Activated T-cell treated with anti-CD3 and anti-CD28 coated beads, Interleukin-2, amount 50 U/mL, for 4 hours (primary cell): ENCODE measurements around the gene SMARCD1. TPM values are rescaled to one million over a fixed set of nuclear protein-coding genes. Genes with fewer than 3 reads are reported as not detected.

Source experiments
- ATAC-seq, 2 donors: fragments of 200-7000 bp; cut with Tn5 transposase; one replicate each; pipeline ENCODE4 v1.10.0; 2021
- DNase-seq: peaks from one replicate; pipeline ENCODE4 v3.0.0-alpha.2; 2020
- H3K27me3 Mint-ChIP-seq: one replicate; pipeline ENCODE4 v1.8.0; 2021; ENCODE audit warnings: low read depth, mixed read lengths
- H3K36me3 Mint-ChIP-seq: one replicate; pipeline ENCODE4 v1.8.0; 2022; ENCODE audit warnings: mixed read lengths; ENCODE audit not compliant: insufficient read depth
- H3K4me1 Mint-ChIP-seq: one replicate; pipeline ENCODE4 v1.8.0; 2021; ENCODE audit warnings: low read depth, mixed read lengths
- H3K4me3 Mint-ChIP-seq: one replicate; pipeline ENCODE4 v1.8.0; 2021; ENCODE audit warnings: mild to moderate bottlenecking, moderate library complexity, mixed read lengths
- H3K9me3 Mint-ChIP-seq: one replicate; pipeline ENCODE4 v1.8.0; 2021; ENCODE audit warnings: mixed read lengths
- total RNA-seq, 3 donors: library from RNA; stranded (reverse); gene quantifications; one replicate each; pipeline ENCODE4 v1.2.1, GENCODE V29; 2021

The SMARCD1 gene
- total RNA-seq, 3 donors from 2014 or later = 85.8 to 99.4 (median 97.6) TPM

GRCh38 chr12:50110762-50111351, 25.7 kb downstream of the SMARCD1 start:
- H3K9me3 Mint-ChIP-seq = no peaks in the 10 kb centered on the region
- ATAC-seq (no peak), DNase-seq (no peak)
- H3K27me3 Mint-ChIP-seq = no peaks in the 10 kb centered on the region
- peaks cover 31% of the 10 kb centered on the region for H3K4me1 Mint-ChIP-seq
- H3K36me3 Mint-ChIP-seq = peaks cover 7% of the 10 kb centered on the region
- peak overlapping the region; percentile 99 for H3K4me3 Mint-ChIP-seq

- peaks cover 35% of the 10 kb centered on the region for H3K4me1 Mint-ChIP-seq
- ATAC-seq = no peak
- no peaks in the 10 kb centered on the region for H3K27me3 Mint-ChIP-seq
- H3K9me3 Mint-ChIP-seq = no peaks in the 10 kb centered on the region
- peaks cover 8% of the 10 kb centered on the region for H3K36me3 Mint-ChIP-seq
- H3K4me3 Mint-ChIP-seq = peak overlapping the region; percentile 99
- DNase-seq = no peak
These were observed 26.2 kb downstream of the SMARCD1 start for GRCh38 chr12:50111395-50111692.

GRCh38 chr12:50111693-50112455, 26.7 kb downstream of the SMARCD1 start, which contains the start of gene COX14:
COX14 (plus strand) TSS chr12:50112236; CDS start chr12:50120044, 7,808 bp downstream.
- Mint-ChIP-seq H3K4me1 (peaks cover 41% of the 10 kb centered on the region), H3K4me3 (peak within 1 kb of the TSS; percentile 99), H3K27me3 (no peaks in the 10 kb centered on the region), H3K36me3 (peaks cover 10% of the 10 kb centered on the region), H3K9me3 (no peaks in the 10 kb centered on the region)
- ATAC-seq = peak; percentile 91 to 92
- peak; percentile 99 for DNase-seq

- no peaks in the 10 kb centered on the region for H3K27me3 Mint-ChIP-seq
- no peak for DNase-seq
- H3K4me3 Mint-ChIP-seq = peak overlapping the region; percentile 99
- H3K36me3 Mint-ChIP-seq = peaks cover 10% of the 10 kb centered on the region
- no peaks in the 10 kb centered on the region for H3K9me3 Mint-ChIP-seq
- ATAC-seq = peak in 1 of 2 donors; percentile 2
- H3K4me1 Mint-ChIP-seq = peaks cover 46% of the 10 kb centered on the region
These were observed 27.5 kb downstream of the SMARCD1 start for GRCh38 chr12:50112456-50113218.

GRCh38 chr12:50117057-50117622, 32.0 kb downstream of the SMARCD1 start:
- H3K27me3 Mint-ChIP-seq = no peaks in the 10 kb centered on the region
- H3K9me3 Mint-ChIP-seq = no peaks in the 10 kb centered on the region
- peaks cover 53% of the 10 kb centered on the region for H3K4me1 Mint-ChIP-seq
- H3K4me3 Mint-ChIP-seq = no peak overlapping the region
- DNase-seq (no peak), ATAC-seq (no peak)
- H3K36me3 Mint-ChIP-seq = peaks cover 20% of the 10 kb centered on the region

GRCh38 chr12:50119387-50119786, 34.2 kb downstream of the SMARCD1 start:
- Mint-ChIP-seq H3K4me1 (peaks cover 42% of the 10 kb centered on the region), H3K36me3 (peaks cover 32% of the 10 kb centered on the region), H3K27me3 (no peaks in the 10 kb centered on the region), H3K4me3 (no peak overlapping the region), H3K9me3 (no peaks in the 10 kb centered on the region)
- peak in 1 of 2 donors; percentile 43 for ATAC-seq
- no peak for DNase-seq

GRCh38 chr12:50120521-50120920, 35.4 kb downstream of the SMARCD1 start:
- Mint-ChIP-seq H3K4me3 (no peak overlapping the region), H3K36me3 (peaks cover 31% of the 10 kb centered on the region), H3K9me3 (no peaks in the 10 kb centered on the region), H3K4me1 (peaks cover 44% of the 10 kb centered on the region), H3K27me3 (no peaks in the 10 kb centered on the region)
- ATAC-seq = no peak
- no peak for DNase-seq

GRCh38 chr12:50120953-50121352, 35.8 kb downstream of the SMARCD1 start:
- H3K9me3 Mint-ChIP-seq = no peaks in the 10 kb centered on the region
- ATAC-seq = no peak
- H3K4me1 Mint-ChIP-seq = peaks cover 44% of the 10 kb centered on the region
- no peak overlapping the region for H3K4me3 Mint-ChIP-seq
- DNase-seq = no peak
- peaks cover 31% of the 10 kb centered on the region for H3K36me3 Mint-ChIP-seq
- no peaks in the 10 kb centered on the region for H3K27me3 Mint-ChIP-seq

GRCh38 chr12:50121641-50122040, 36.5 kb downstream of the SMARCD1 start:
- H3K4me1 Mint-ChIP-seq = peaks cover 38% of the 10 kb centered on the region
- H3K4me3 Mint-ChIP-seq = no peak overlapping the region
- no peak for ATAC-seq
- no peak for DNase-seq
- peaks cover 31% of the 10 kb centered on the region for H3K36me3 Mint-ChIP-seq
- H3K9me3 Mint-ChIP-seq = no peaks in the 10 kb centered on the region
- H3K27me3 Mint-ChIP-seq = no peaks in the 10 kb centered on the region

GRCh38 chr12:50123203-50123602, 38.1 kb downstream of the SMARCD1 start:
- DNase-seq (no peak), ATAC-seq (no peak)
- H3K4me3 Mint-ChIP-seq = no peak overlapping the region
- peaks cover 33% of the 10 kb centered on the region for H3K4me1 Mint-ChIP-seq
- no peaks in the 10 kb centered on the region for H3K27me3 Mint-ChIP-seq
- peaks cover 35% of the 10 kb centered on the region for H3K36me3 Mint-ChIP-seq
- H3K9me3 Mint-ChIP-seq = no peaks in the 10 kb centered on the region

- Mint-ChIP-seq H3K4me3 (no peak overlapping the region), H3K27me3 (no peaks in the 10 kb centered on the region), H3K36me3 (peaks cover 37% of the 10 kb centered on the region), H3K9me3 (no peaks in the 10 kb centered on the region), H3K4me1 (peaks cover 15% of the 10 kb centered on the region)
- ATAC-seq = no peak
- DNase-seq = no peak
These were observed 42.4 kb downstream of the SMARCD1 start for GRCh38 chr12:50127546-50127945.

GRCh38 chr12:50129290-50129689, 44.1 kb downstream of the SMARCD1 start:
- Mint-ChIP-seq H3K27me3 (no peaks in the 10 kb centered on the region), H3K4me3 (no peak overlapping the region), H3K9me3 (no peaks in the 10 kb centered on the region), H3K36me3 (peaks cover 36% of the 10 kb centered on the region), H3K4me1 (peaks cover 15% of the 10 kb centered on the region)
- ATAC-seq (no peak), DNase-seq (no peak)

GRCh38 chr12:50132505-50133135, 47.5 kb downstream of the SMARCD1 start:
- Mint-ChIP-seq H3K36me3 (peaks cover 33% of the 10 kb centered on the region), H3K4me1 (peaks cover 3% of the 10 kb centered on the region), H3K9me3 (no peaks in the 10 kb centered on the region), H3K27me3 (no peaks in the 10 kb centered on the region), H3K4me3 (no peak overlapping the region)
- no peak for DNase-seq
- peak in 1 of 2 donors; percentile 66 for ATAC-seq

- Mint-ChIP-seq H3K9me3 (no peaks in the 10 kb centered on the region), H3K27me3 (no peaks in the 10 kb centered on the region), H3K4me1 (peaks cover 2% of the 10 kb centered on the region), H3K4me3 (no peak overlapping the region), H3K36me3 (peaks cover 17% of the 10 kb centered on the region)
- ATAC-seq (no peak), DNase-seq (no peak)
These were observed 57.9 kb downstream of the SMARCD1 start for GRCh38 chr12:50142993-50143392.
